K562 (cell line): ENCODE results near the gene BRICD5. TPM values are rescaled to one million over a fixed set of nuclear protein-coding genes. Genes with fewer than 3 reads are reported as not detected.

Source experiments
- BRF1 ChIP-seq: IDR thresholded peaks from 3 replicates; pipeline ENCODE4 v1.6.1; 2011; ENCODE audit warnings: borderline replicate concordance, mild to moderate bottlenecking; ENCODE audit not compliant: insufficient read length; ENCODE audit errors: extremely low read depth
- CCNT2 ChIP-seq: IDR thresholded peaks from 2 replicates; pipeline ENCODE4 v1.6.1; 2011; ENCODE audit warnings: borderline replicate concordance, low read depth, mild to moderate bottlenecking, moderate library complexity, mixed read lengths, low read length; ENCODE audit not compliant: insufficient read length; ENCODE audit errors: extremely low read depth
- ETV6 ChIP-seq, 3 experiments: fragments of 150-350 bp in 1 of 3; sonication (generic) in 1 of 3; formaldehyde crosslinking in 1 of 3; IDR thresholded peaks; 2 replicates each; pipeline versions ENCODE4 v1.6.1 to v1.8.0; 2014 to 2022; ENCODE audit warnings: borderline replicate concordance in 2 of 3, low read depth in 2 of 3, antibody characterized with exemption in 1 of 3, low read length in 1 of 3, mild to moderate bottlenecking in 1 of 3, missing genetic modification reagents in 1 of 3
- FOXA3 ChIP-seq, 2 experiments: fragments of 450-650 bp in 1 of 2; sonication (generic) in 1 of 2; formaldehyde crosslinking; IDR thresholded peaks in 1 of 2; conservative IDR thresholded peaks in 1 of 2; 2 replicates each; pipeline versions ENCODE4 v1.4.0 to v1.8.0; 2020 to 2022; ENCODE audit warnings: mild to moderate bottlenecking in 2 of 2, missing genetic modification reagents in 1 of 2
- GABPA ChIP-seq: fragments of 200-800 bp; sonication (Bioruptor generic); conservative IDR thresholded peaks from 2 replicates; pipeline ENCODE4 v1.6.1; 2016; ENCODE audit warnings: low read depth, missing genetic modification characterization, missing compliant biosample characterization
- HDGF ChIP-seq: fragments of 450-650 bp; IDR thresholded peaks from 2 replicates; pipeline ENCODE4 v1.6.1; 2016
- IRF2 ChIP-seq: sonication (generic); formaldehyde crosslinking; IDR thresholded peaks from 2 replicates; pipeline ENCODE4 v1.8.1; 2022; ENCODE audit warnings: mild to moderate bottlenecking, missing genetic modification reagents
- KHSRP ChIP-seq: fragments of 450-650 bp; IDR thresholded peaks from 2 replicates; pipeline ENCODE4 v1.6.1; 2017
- MXI1 ChIP-seq: IDR thresholded peaks from 2 replicates; pipeline ENCODE4 v1.6.1; 2011; ENCODE audit warnings: low read depth, mild to moderate bottlenecking, improper control_type of control experiment, low read length
- PCBP1 ChIP-seq: fragments of 200-400 bp; formaldehyde crosslinking; IDR thresholded peaks from 2 replicates; pipeline ENCODE4 v1.6.1; 2018; ENCODE audit warnings: mild to moderate bottlenecking, low read depth, low read length; ENCODE audit not compliant: poor library complexity, severe bottlenecking
- RBM34 ChIP-seq: fragments of 200-400 bp; formaldehyde crosslinking; IDR thresholded peaks from 2 replicates; pipeline ENCODE4 v1.6.1; 2018; ENCODE audit warnings: low read length, borderline replicate concordance; ENCODE audit not compliant: insufficient read depth
- RCOR1 ChIP-seq, 2 experiments: IDR thresholded peaks; 2 replicates each; pipeline ENCODE4 v1.6.1; 2012; ENCODE audit warnings: low read depth in 2 of 2, low read length in 2 of 2, borderline replicate concordance in 1 of 2, improper control_type of control experiment in 1 of 2
- SIN3B ChIP-seq: fragments of 450-650 bp; IDR thresholded peaks from 2 replicates; pipeline ENCODE4 v1.6.1; 2017; ENCODE audit warnings: low read depth, mild to moderate bottlenecking, moderate library complexity
- SMARCB1 ChIP-seq: IDR thresholded peaks from 2 replicates; pipeline ENCODE4 v1.6.1; 2011; ENCODE audit warnings: improper control_type of control experiment, low read depth; ENCODE audit not compliant: insufficient read length
- YY1 ChIP-seq, 3 experiments: IDR thresholded peaks; 2 replicates each; pipeline ENCODE4 v1.6.1; 2011; ENCODE audit warnings: low read length in 2 of 3, mild to moderate bottlenecking in 2 of 3, moderate library complexity in 2 of 3, borderline replicate concordance in 1 of 3, control low read depth in 1 of 3, low read depth in 1 of 3; ENCODE audit not compliant: insufficient read depth in 3 of 3, insufficient replicate concordance in 2 of 3, control insufficient read depth in 1 of 3, insufficient read length in 1 of 3; ENCODE audit errors: extremely low read depth in 1 of 3
- ZNF384 ChIP-seq: IDR thresholded peaks from 2 replicates; pipeline ENCODE4 v1.6.1; 2012; ENCODE audit warnings: low read depth, low read length, improper control_type of control experiment
- ZNF77 ChIP-seq: fragments of 250-450 bp; sonication (Bioruptor Pico); IDR thresholded peaks from 2 replicates; pipeline ENCODE4 v1.5.0; 2020
- polyA plus RNA-seq, 8 experiments: library from polyadenylated mRNA; depleted of rRNA in 4 of 8; stranded (reverse) in 5 of 8; unstranded in 3 of 8; fragments of >200 nt; fragmentation: Nextera tagmentation in 2 of 8; fragmentation: Illumina TruSeq in 1 of 8; extraction: Ambion mirVana in 2 of 8; extraction: Trizol in 1 of 8; gene quantifications; 2 replicates each; pipeline versions ENCODE4 v1.2.1 to v1.2.3, GENCODE V29; 2011 to 2014; ENCODE audit warnings: inconsistent platforms in 1 of 8, missing spikeins in 1 of 8
- total RNA-seq, 7 experiments: library from RNA; depleted of rRNA in 6 of 7; stranded (reverse); fragments of >200 nt in 6 of 7; fragmentation: Illumina TruSeq in 2 of 7; extraction: Trizol in 2 of 7; gene quantifications; 2 replicates each; pipeline versions ENCODE4 v1.2.1 to v1.2.3, GENCODE V29; 2011 to 2021; ENCODE audit warnings: low replicate concordance in 1 of 7
- TF ChIP-seq, protein P1 (sequence below): fragments of 250-450 bp; sonication (Bioruptor Pico); IDR thresholded peaks from 2 replicates; pipeline ENCODE4 v1.9.0; 2021; ENCODE audit warnings: mild to moderate bottlenecking, inconsistent platforms
- TF ChIP-seq, protein P2 (sequence below): sonication (generic); formaldehyde crosslinking; IDR thresholded peaks from 2 replicates; pipeline ENCODE4 v1.8.0; 2022; ENCODE audit warnings: mild to moderate bottlenecking, missing genetic modification reagents
- TF ChIP-seq, protein P3 (sequence below): fragments of 450-650 bp; IDR thresholded peaks from 2 replicates; pipeline ENCODE4 v1.7.0; 2016; ENCODE audit warnings: borderline replicate concordance

The BRICD5 gene
- total and polyA plus RNA-seq, 9 of the 15 experiments (the other 6 are each of a cell fraction or from before 2014, with no cell fraction given): 0.24 to 15.1 (median 2.4) TPM; not detected in 1

DNA sequence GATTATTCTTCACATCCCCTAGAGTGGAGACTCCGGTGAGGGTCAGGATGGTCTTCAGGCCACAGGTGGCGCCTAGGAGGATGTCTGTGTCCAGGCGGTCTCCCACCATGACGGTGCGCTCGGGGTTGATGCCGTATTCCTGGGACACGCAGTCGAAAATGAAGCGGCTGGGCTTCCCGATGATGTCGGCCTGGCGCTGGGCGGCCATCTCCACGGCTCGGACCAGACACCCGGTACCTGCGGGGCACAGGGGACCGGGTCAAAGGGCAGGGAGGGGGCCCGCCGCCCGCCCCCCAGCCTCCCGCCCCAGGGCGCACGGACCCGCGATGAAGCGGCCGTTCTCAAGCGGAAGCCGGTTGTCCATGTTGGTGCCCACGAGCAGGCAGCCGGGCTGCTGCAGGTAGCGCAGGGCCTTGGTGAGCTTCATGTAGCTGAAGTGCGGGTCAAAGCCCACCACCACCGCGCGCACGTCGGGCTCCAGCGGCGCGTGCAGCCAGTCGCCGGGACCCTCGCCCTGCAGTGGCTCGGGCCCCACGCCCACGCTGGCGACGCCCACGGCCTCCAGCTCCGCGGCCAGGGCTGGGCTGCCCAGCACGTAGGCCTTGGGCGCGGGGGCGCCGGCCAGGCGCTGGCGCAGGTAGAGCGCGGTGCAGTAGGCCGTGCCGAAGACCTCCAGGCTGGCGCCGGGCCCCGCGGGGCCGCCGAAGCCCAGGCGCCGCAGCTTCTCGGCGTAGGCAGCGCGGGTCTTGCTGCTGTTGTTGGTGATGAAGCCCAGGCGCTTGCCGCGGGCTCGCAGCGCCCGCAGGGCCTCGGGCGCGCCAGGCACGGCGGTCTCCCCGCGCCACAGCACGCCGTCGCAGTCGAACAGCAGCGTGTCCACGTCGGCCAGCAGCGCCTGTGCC is 3.4 kb upstream of the BRICD5 start (continued):
- TF ChIP-seq ZNF77 (CRISPR knock-in tag) (no peak), ZNF384 (no peak), RBM34 (no peak), ETV6 (IDR thresholded peaks at IDR 0.05; ENCODE audit: borderline replicate concordance in 1 of 2, low read depth in 2 of 2, low read length in 1 of 2) (no peak), ETV6 (CRISPR knock-in tag; IDR thresholded peaks at IDR 0.05; ENCODE audit: borderline replicate concordance) (peak; percentile 56; the same call in 1 of the 2 replicates), SIN3B (peak; percentile 77; the same call in 1 of the 2 replicates), RCOR1 (IDR thresholded peaks at IDR 0.05; ENCODE audit: borderline replicate concordance in 1 of 2, low read depth in 2 of 2, low read length in 2 of 2) (0 out of 4 replicates have a peak, but pooled peaks of 1 of the 2 experiments have one; percentile 12), YY1 (IDR thresholded peaks at IDR 0.05; ENCODE audit: borderline replicate concordance in 1 of 3, control insufficient read depth in 1 of 3, extremely low read depth in 1 of 3, insufficient read depth in 3 of 3, insufficient read length in 1 of 3, insufficient replicate concordance in 2 of 3, low read depth in 1 of 3, low read length in 2 of 3) (peak in 1 of 3 experiments; percentile 37), KHSRP (no peak), MXI1 (no peak), GABPA (tag) (no peak), SMARCB1 (no peak), HDGF (no peak), PCBP1 (peak; percentile 37), IRF2 (peak; percentile 22; the same call in 1 of the 2 replicates), CCNT2 (peak; percentile 47), FOXA3 (CRISPR knock-in tag; conservative IDR thresholded peaks at IDR 0.05 in 1 of 2, IDR thresholded peaks at IDR 0.05 in 1 of 2) (no peak), BRF1 (no peak)
- TF ChIP-seq, protein P1, sequence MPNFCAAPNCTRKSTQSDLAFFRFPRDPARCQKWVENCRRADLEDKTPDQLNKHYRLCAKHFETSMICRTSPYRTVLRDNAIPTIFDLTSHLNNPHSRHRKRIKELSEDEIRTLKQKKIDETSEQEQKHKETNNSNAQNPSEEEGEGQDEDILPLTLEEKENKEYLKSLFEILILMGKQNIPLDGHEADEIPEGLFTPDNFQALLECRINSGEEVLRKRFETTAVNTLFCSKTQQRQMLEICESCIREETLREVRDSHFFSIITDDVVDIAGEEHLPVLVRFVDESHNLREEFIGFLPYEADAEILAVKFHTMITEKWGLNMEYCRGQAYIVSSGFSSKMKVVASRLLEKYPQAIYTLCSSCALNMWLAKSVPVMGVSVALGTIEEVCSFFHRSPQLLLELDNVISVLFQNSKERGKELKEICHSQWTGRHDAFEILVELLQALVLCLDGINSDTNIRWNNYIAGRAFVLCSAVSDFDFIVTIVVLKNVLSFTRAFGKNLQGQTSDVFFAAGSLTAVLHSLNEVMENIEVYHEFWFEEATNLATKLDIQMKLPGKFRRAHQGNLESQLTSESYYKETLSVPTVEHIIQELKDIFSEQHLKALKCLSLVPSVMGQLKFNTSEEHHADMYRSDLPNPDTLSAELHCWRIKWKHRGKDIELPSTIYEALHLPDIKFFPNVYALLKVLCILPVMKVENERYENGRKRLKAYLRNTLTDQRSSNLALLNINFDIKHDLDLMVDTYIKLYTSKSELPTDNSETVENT (CRISPR knock-in tag): no peak
- TF ChIP-seq, protein P2, sequence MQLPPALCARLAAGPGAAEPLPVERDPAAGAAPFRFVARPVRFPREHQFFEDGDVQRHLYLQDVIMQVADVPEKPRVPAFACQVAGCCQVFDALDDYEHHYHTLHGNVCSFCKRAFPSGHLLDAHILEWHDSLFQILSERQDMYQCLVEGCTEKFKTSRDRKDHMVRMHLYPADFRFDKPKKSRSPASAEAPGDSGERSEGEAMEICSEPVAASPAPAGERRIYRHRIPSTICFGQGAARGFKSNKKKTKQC (CRISPR knock-in tag): 0 out of 2 replicates have a peak, but pooled peaks have one; percentile 65
- TF ChIP-seq, protein P3, sequence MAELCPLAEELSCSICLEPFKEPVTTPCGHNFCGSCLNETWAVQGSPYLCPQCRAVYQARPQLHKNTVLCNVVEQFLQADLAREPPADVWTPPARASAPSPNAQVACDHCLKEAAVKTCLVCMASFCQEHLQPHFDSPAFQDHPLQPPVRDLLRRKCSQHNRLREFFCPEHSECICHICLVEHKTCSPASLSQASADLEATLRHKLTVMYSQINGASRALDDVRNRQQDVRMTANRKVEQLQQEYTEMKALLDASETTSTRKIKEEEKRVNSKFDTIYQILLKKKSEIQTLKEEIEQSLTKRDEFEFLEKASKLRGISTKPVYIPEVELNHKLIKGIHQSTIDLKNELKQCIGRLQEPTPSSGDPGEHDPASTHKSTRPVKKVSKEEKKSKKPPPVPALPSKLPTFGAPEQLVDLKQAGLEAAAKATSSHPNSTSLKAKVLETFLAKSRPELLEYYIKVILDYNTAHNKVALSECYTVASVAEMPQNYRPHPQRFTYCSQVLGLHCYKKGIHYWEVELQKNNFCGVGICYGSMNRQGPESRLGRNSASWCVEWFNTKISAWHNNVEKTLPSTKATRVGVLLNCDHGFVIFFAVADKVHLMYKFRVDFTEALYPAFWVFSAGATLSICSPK: no peak
